Measurements from ENCODE around the gene TOMM22. TPM values are rescaled to one million over a fixed set of nuclear protein-coding genes. Genes with fewer than 3 reads are reported as not detected.
"Not testable (repeated sequence)": the region's sequence is repeated elsewhere in the genome, so short reads cannot be mapped to it uniquely, and the experiment has no call there.

TOMM22 gene
- total RNA-seq (2012; rRNA removed): 101 and 106 TPM in 2 replicates

DNA sequence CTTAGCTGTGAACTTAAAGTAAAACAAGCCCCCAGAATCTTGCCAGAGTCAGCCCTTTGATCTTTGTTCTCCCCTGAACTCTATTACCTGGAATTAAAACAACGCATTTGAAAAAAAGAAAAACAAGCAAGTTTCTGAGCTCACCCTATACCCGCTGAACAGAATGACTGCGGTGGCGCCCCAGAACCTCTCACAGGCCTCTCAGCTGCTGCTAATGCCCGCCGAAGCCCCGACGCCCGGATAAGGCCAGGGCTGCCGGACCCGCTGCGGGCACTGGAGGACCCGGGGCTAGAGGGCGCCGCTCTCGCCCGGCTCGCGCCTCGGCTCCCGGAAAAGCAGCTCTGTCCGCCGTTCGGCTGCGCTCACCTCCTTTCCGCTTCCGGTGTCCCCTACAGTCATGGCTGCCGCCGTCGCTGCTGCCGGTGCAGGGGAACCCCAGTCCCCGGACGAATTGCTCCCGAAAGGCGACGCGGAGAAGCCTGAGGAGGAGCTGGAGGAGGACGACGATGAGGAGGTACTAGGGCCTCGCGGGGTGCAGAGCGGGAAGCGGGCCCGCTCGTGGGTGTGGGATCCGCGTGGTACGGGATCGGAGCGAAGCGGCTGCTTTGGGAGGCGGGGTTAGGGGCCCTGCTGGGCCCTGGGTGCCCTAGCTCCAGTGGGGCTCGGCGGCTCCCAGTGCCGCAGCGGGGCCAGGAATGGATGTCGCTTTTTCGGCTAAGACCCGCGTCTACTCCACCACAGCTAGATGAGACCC lies at the start of gene TOMM22:
Gene TOMM22 (plus strand): TSS at position 376 of the 754 bp plus-strand sequence. CDS start 22 bp downstream, at position 398.
- Histone ChIP-seq H3K4me2 (ENCODE audit: low read length) (peak within 1 kb of the TSS; percentile 91), H3K4me3 (ENCODE audit: low read length) (peak within 1 kb of the TSS; percentile 100), H3K36me3 (ENCODE audit: insufficient read depth, low read length) (peaks cover 32% of the 10 kb centered on the region), H3K27me3 (ENCODE audit: control insufficient read depth, insufficient read depth, low read length) (no peaks in the 10 kb centered on the region), H3K9me3 (replicated peaks; ENCODE audit: low read length) (no peaks in the 10 kb centered on the region), H3K9ac (ENCODE audit: low read depth, low read length) (peak within 1 kb of the TSS; percentile 92), H3K4me1 (ENCODE audit: control insufficient read depth, insufficient read depth, low read length) (peaks cover 10% of the 10 kb centered on the region)

GRCh38 chr22:38632528-38632927 lies 49.2 kb upstream of the TOMM22 start:
- Histone ChIP-seq H3K9ac (ENCODE audit: low read depth, low read length) (no peak overlapping the region), H3K27me3 (ENCODE audit: control insufficient read depth, insufficient read depth, low read length) (no peaks in the 10 kb centered on the region), H3K4me3 (ENCODE audit: low read length) (no peak overlapping the region), H3K4me2 (ENCODE audit: low read length) (no peak overlapping the region), H3K36me3 (ENCODE audit: insufficient read depth, low read length) (no peaks in the 10 kb centered on the region), H3K9me3 (replicated peaks; ENCODE audit: low read length) (no peaks in the 10 kb centered on the region), H3K4me1 (ENCODE audit: control insufficient read depth, insufficient read depth, low read length) (no peaks in the 10 kb centered on the region)

DNA sequence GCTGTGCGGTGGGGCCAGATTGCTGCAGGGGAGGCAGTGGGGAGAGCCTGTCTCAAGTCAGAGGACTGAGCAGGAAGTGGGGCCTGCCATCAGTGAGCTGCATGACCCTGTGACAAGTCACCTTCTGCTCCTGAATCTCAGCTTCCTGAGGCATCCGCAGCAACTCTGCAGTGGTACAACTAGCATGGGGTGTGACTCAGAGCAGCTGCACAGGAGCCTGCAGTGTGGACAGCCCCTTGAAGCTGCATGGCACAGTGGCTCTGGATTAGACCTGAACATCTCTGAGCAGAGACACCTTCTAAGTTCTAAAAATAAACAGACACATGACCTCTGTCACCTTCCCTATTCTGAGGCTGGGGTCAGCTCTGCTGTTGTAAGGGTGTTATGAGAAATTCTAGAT lies 43.5 kb upstream of the TOMM22 start:
- Histone ChIP-seq H3K4me2 (ENCODE audit: low read length) (no peak overlapping the region), H3K27me3 (ENCODE audit: control insufficient read depth, insufficient read depth, low read length) (no peaks in the 10 kb centered on the region), H3K4me3 (ENCODE audit: low read length) (no peak overlapping the region), H3K9me3 (replicated peaks; ENCODE audit: low read length) (no peaks in the 10 kb centered on the region), H3K9ac (ENCODE audit: low read depth, low read length) (no peak overlapping the region), H3K36me3 (ENCODE audit: insufficient read depth, low read length) (no peaks in the 10 kb centered on the region), H3K4me1 (ENCODE audit: control insufficient read depth, insufficient read depth, low read length) (no peaks in the 10 kb centered on the region)

GRCh38 chr22:38638728-38639127 lies 43.0 kb upstream of the TOMM22 start:
- Histone ChIP-seq H3K36me3 (ENCODE audit: insufficient read depth, low read length) (no peaks in the 10 kb centered on the region), H3K9me3 (replicated peaks; ENCODE audit: low read length) (no peaks in the 10 kb centered on the region), H3K4me2 (ENCODE audit: low read length) (no peak overlapping the region), H3K4me3 (ENCODE audit: low read length) (no peak overlapping the region), H3K4me1 (ENCODE audit: control insufficient read depth, insufficient read depth, low read length) (no peaks in the 10 kb centered on the region), H3K27me3 (ENCODE audit: control insufficient read depth, insufficient read depth, low read length) (no peaks in the 10 kb centered on the region), H3K9ac (ENCODE audit: low read depth, low read length) (no peak overlapping the region)

GRCh38 chr22:38641476-38642040 lies 40.2 kb upstream of the TOMM22 start:
- Histone ChIP-seq H3K4me3 (ENCODE audit: low read length) (no peak overlapping the region), H3K4me1 (ENCODE audit: control insufficient read depth, insufficient read depth, low read length) (no peaks in the 10 kb centered on the region), H3K9me3 (replicated peaks; ENCODE audit: low read length) (no peaks in the 10 kb centered on the region), H3K9ac (ENCODE audit: low read depth, low read length) (no peak overlapping the region), H3K4me2 (ENCODE audit: low read length) (no peak overlapping the region), H3K36me3 (ENCODE audit: insufficient read depth, low read length) (no peaks in the 10 kb centered on the region), H3K27me3 (ENCODE audit: control insufficient read depth, insufficient read depth, low read length) (no peaks in the 10 kb centered on the region)

DNA sequence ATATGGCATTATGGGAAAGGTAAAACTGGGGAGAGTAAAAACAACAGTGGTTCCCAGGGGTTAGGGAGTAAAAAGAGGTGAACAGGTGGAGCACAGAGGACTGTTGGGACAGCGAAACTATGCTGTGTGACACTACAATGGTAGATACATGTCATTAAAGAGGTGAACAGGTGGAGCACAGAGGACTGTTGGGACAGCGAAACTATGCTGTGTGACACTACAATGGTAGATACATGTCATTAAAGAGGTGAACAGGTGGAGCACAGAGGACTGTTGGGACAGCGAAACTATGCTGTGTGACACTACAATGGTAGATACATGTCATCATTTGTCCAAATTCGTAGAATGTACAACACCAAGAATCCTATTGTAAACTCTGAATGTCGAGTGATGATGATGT lies 37.5 kb upstream of the TOMM22 start:
- H3K4me2 ChIP-seq (ENCODE audit: low read length); H3K9me3 ChIP-seq (replicated peaks; ENCODE audit: low read length): not testable (repeated sequence)

DNA sequence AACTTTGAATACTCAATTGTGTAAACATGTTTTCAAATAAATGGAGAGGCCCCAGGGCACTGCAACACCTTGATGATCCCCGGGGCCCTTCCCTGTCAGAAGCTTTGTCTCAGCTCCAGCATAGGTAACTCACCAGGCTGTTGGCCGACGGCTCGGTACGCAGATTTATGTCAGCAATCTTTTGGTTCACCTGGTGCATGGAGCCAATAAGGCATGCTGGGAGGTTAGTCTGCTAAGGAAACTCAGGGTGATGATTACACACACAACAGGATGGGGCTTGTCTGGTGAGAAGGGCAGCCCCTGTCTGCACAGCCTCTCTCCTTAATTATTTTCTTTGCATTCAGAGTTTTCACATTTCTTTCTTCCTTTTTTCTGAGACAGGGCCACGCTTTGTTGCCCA lies 36.3 kb upstream of the TOMM22 start:
- Histone ChIP-seq H3K36me3 (ENCODE audit: insufficient read depth, low read length) (no peaks in the 10 kb centered on the region), H3K9me3 (replicated peaks; ENCODE audit: low read length) (no peaks in the 10 kb centered on the region), H3K9ac (ENCODE audit: low read depth, low read length) (no peak overlapping the region), H3K4me3 (ENCODE audit: low read length) (no peak overlapping the region), H3K4me1 (ENCODE audit: control insufficient read depth, insufficient read depth, low read length) (no peaks in the 10 kb centered on the region), H3K4me2 (ENCODE audit: low read length) (no peak overlapping the region), H3K27me3 (ENCODE audit: control insufficient read depth, insufficient read depth, low read length) (no peaks in the 10 kb centered on the region)

More for the DNA sequence above, 37.5 kb upstream of the TOMM22 start:
- H3K36me3 ChIP-seq (ENCODE audit: insufficient read depth, low read length); H3K4me1 ChIP-seq (ENCODE audit: control insufficient read depth, insufficient read depth, low read length); H3K4me3 ChIP-seq (ENCODE audit: low read length); H3K27me3 ChIP-seq (ENCODE audit: control insufficient read depth, insufficient read depth, low read length); H3K9ac ChIP-seq (ENCODE audit: low read depth, low read length): not testable (repeated sequence)

GRCh38 chr22:38649841-38650522 lies 31.8 kb upstream of the TOMM22 start:
- Histone ChIP-seq H3K9ac (ENCODE audit: low read depth, low read length) (no peak overlapping the region), H3K4me1 (ENCODE audit: control insufficient read depth, insufficient read depth, low read length) (no peaks in the 10 kb centered on the region), H3K9me3 (replicated peaks; ENCODE audit: low read length) (no peaks in the 10 kb centered on the region), H3K36me3 (ENCODE audit: insufficient read depth, low read length) (no peaks in the 10 kb centered on the region), H3K27me3 (ENCODE audit: control insufficient read depth, insufficient read depth, low read length) (no peaks in the 10 kb centered on the region), H3K4me3 (ENCODE audit: low read length) (no peak overlapping the region), H3K4me2 (ENCODE audit: low read length) (no peak overlapping the region)

DNA sequence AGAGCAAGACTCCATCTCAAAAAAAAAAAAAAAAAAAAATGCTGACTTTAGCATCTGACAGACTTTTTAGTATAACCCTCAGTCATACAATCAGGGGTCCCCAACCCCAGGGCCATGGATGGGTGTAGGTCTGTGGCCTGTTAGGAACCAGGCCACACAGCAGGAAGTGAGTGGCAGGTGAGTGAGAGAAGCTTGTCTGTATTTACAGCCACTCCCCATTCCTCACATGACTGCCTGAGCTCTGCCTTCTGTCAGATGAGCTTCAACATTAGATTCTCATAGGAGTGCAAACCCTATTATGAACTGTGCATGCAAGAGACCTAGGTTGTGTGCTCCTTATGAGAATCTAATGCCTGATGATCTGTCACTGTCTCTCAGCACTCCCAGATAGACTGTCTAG lies 28.9 kb upstream of the TOMM22 start:
- H3K27me3 ChIP-seq (ENCODE audit: control insufficient read depth, insufficient read depth, low read length): no peaks in the 10 kb centered on the region
- no peaks in the 10 kb centered on the region for H3K36me3 ChIP-seq (ENCODE audit: insufficient read depth, low read length)
- peaks cover 11% of the 10 kb centered on the region for H3K4me1 ChIP-seq (ENCODE audit: control insufficient read depth, insufficient read depth, low read length)
- H3K4me3 ChIP-seq (ENCODE audit: low read length): no peak overlapping the region
- H3K9ac ChIP-seq (ENCODE audit: low read depth, low read length): no peak overlapping the region
- no peak overlapping the region for H3K4me2 ChIP-seq (ENCODE audit: low read length)
- H3K9me3 ChIP-seq (replicated peaks; ENCODE audit: low read length): no peaks in the 10 kb centered on the region

GRCh38 chr22:38653741-38654140 lies 28.0 kb upstream of the TOMM22 start:
- H3K27me3 ChIP-seq (ENCODE audit: control insufficient read depth, insufficient read depth, low read length): no peaks in the 10 kb centered on the region
- peaks cover 11% of the 10 kb centered on the region for H3K4me1 ChIP-seq (ENCODE audit: control insufficient read depth, insufficient read depth, low read length)
- H3K4me3 ChIP-seq (ENCODE audit: low read length): no peak overlapping the region
- no peaks in the 10 kb centered on the region for H3K9me3 ChIP-seq (replicated peaks; ENCODE audit: low read length)
- no peak overlapping the region for H3K4me2 ChIP-seq (ENCODE audit: low read length)
- no peak overlapping the region for H3K9ac ChIP-seq (ENCODE audit: low read depth, low read length)
- no peaks in the 10 kb centered on the region for H3K36me3 ChIP-seq (ENCODE audit: insufficient read depth, low read length)

GRCh38 chr22:38655519-38656255 lies 26.1 kb upstream of the TOMM22 start:
- Histone ChIP-seq H3K36me3 (ENCODE audit: insufficient read depth, low read length) (no peaks in the 10 kb centered on the region), H3K4me3 (ENCODE audit: low read length) (peak overlapping the region; percentile 85)

More at GRCh38 chr22:38655519-38656255, 26.1 kb upstream of the TOMM22 start:
- peaks cover 11% of the 10 kb centered on the region for H3K4me1 ChIP-seq (ENCODE audit: control insufficient read depth, insufficient read depth, low read length)
- no peaks in the 10 kb centered on the region for H3K27me3 ChIP-seq (ENCODE audit: control insufficient read depth, insufficient read depth, low read length)
- H3K4me2 ChIP-seq (ENCODE audit: low read length): peak overlapping the region; percentile 92
- peak overlapping the region; percentile 99 for H3K9ac ChIP-seq (ENCODE audit: low read depth, low read length)
- H3K9me3 ChIP-seq (replicated peaks; ENCODE audit: low read length): no peaks in the 10 kb centered on the region
